Activated CD4-positive, alpha-beta T cell treated with anti-CD3 and anti-CD28 coated beads, Interleukin-2, amount 10 ng/mL, durations not matched to agents 7 days and 5 days (primary cell): Measurements from ENCODE around the gene DSP. TPM values are rescaled to one million over a fixed set of nuclear protein-coding genes. Genes with fewer than 3 reads are reported as not detected.

Experiments
- CTCF ChIA-PET: fragments of 350-600 bp; sonication (Branson Sonifier 250); formaldehyde crosslinking; loops from one replicate; lab custom pipeline; 2021; ENCODE audit warnings: antibody characterized with exemption; lab: Charles Lee
- POLR2A ChIA-PET: fragments of 350-600 bp; sonication (Branson Sonifier 250); formaldehyde crosslinking; loops from one replicate; lab custom pipeline; 2021; ENCODE audit warnings: antibody characterized with exemption; lab: Charles Lee
- DNase-seq: peaks from one replicate; pipeline ENCODE4 v3.0.0-alpha.2; 2020
- H3K27ac Mint-ChIP-seq: one replicate; pipeline ENCODE4 v1.8.0; 2021; ENCODE audit warnings: mild to moderate bottlenecking, moderate library complexity, mixed read lengths
- H3K27me3 Mint-ChIP-seq: one replicate; pipeline ENCODE4 v1.8.0; 2021; ENCODE audit warnings: mixed read lengths
- H3K36me3 Mint-ChIP-seq: one replicate; pipeline ENCODE4 v1.8.0; 2021; ENCODE audit warnings: low read depth, mixed read lengths
- H3K4me1 Mint-ChIP-seq: one replicate; pipeline ENCODE4 v1.8.0; 2021; ENCODE audit warnings: mixed read lengths
- H3K4me3 Mint-ChIP-seq: one replicate; pipeline ENCODE4 v1.8.0; 2021; ENCODE audit warnings: mild to moderate bottlenecking, moderate library complexity, mixed read lengths
- H3K9me3 Mint-ChIP-seq: one replicate; pipeline ENCODE4 v1.8.0; 2021; ENCODE audit warnings: mixed read lengths
- total RNA-seq, 2 experiments: library from RNA; stranded (reverse); gene quantifications; one replicate each; pipeline ENCODE4 v1.2.3, GENCODE V29; 2021

Gene DSP
- total RNA-seq, 2 experiments from 2014 or later, result 0.04 to 0.10 TPM

GRCh38 chr6:7542874-7543624 is 1.6 kb downstream of the DSP start:
- CTCF ChIA-PET, result no interaction called here
- no peak overlapping the region for H3K27ac Mint-ChIP-seq
- H3K27me3 Mint-ChIP-seq, result peaks cover 70% of the 10 kb centered on the region
- H3K36me3 Mint-ChIP-seq, result no peaks in the 10 kb centered on the region
- peaks cover 14% of the 10 kb centered on the region for H3K4me1 Mint-ChIP-seq
- POLR2A ChIA-PET, result no interaction called here
- no peak overlapping the region for H3K4me3 Mint-ChIP-seq
- no peak for DNase-seq
- H3K9me3 Mint-ChIP-seq, result no peaks in the 10 kb centered on the region

DNA sequence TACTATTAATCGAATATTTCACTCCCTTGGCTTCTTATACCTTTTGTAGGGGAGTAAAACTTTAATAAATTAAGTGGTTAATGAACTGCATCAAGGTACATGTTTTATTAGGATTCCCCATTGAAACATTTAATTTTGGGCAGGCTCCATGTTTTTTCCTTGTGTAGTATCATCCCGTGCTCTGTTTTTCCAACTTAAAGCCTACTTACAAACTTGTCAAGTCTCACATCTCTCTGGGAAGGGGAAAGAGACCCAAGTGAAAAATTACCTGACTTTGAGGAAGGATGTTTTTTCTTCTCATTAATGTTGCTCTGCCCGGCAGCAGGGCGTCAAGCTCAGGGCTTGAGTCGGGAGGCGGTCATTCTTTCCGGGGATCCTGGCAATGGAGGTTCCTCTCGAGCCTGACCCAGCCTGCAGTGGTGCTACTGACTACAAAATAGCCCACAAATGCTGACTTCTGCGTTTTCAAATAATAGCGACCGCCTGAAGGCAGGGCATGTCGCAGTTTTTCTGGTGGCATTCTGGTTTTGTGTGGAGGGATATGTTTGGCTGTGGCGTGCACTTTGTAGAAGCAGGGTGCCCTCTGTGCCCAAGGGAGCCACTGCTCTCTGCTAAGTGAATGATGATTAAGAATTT is 2.4 kb downstream of the DSP start:
- peaks cover 14% of the 10 kb centered on the region for H3K4me1 Mint-ChIP-seq
- no peak overlapping the region for H3K27ac Mint-ChIP-seq
- no peak for DNase-seq
- POLR2A ChIA-PET, result no interaction called here
- CTCF ChIA-PET, result interaction anchor here (0.5 kb wide), 1 partner anchor 21 kb away, joined by 3 read pairs; no protein-coding TSS in a partner anchor
- H3K27me3 Mint-ChIP-seq, result peaks cover 70% of the 10 kb centered on the region
- H3K9me3 Mint-ChIP-seq, result no peaks in the 10 kb centered on the region
- no peak overlapping the region for H3K4me3 Mint-ChIP-seq
- H3K36me3 Mint-ChIP-seq, result no peaks in the 10 kb centered on the region

- Mint-ChIP-seq H3K36me3 (no peaks in the 10 kb centered on the region), H3K27me3 (peaks cover 71% of the 10 kb centered on the region), H3K4me1 (peaks cover 14% of the 10 kb centered on the region), H3K4me3 (no peak overlapping the region), H3K27ac (no peak overlapping the region), H3K9me3 (no peaks in the 10 kb centered on the region)
- no peak for DNase-seq
- ChIA-PET POLR2A (no interaction called here), CTCF (no interaction called here)
Observed at GRCh38 chr6:7544597-7544996, 3.1 kb downstream of the DSP start.

DNA sequence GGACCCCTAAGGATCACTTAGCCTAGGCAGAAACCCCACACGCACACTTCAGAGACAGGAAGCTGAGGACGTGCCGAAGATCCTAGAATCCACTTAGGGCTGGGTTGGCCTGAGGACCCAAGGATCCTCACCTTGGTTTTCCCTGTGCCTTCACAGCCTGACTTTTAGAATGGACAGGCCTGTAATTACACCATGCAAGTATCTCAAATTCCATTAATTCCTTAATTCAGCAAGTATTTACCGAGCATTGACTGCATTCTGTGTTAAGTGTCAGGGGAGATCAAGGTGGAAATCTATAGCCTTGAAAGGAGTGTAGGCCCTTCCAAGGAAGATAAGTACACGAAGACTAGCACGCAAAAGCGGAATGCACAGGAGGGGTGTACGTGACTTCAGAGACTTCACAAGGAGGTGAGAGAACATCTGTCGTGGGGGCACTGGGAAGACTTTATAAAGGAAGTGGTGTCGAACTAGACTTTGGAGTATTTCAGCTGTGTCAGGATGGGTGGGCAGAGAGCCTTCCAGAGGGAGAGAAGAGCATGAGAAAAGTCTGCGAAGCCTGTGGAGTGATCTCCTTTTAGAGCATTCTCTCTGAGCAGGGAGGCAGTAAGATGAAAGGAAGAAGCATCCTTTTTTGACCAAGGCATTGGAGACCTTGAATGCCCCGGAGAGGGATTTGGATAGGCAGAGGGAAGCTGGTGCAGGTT is 4.0 kb downstream of the DSP start:
- CTCF ChIA-PET, result interaction anchor here (1.5 kb wide), 1 partner anchor 9 kb away, joined by 3 read pairs; no protein-coding TSS in a partner anchor
- DNase-seq, result no peak
- H3K4me1 Mint-ChIP-seq, result peaks cover 10% of the 10 kb centered on the region
- no peak overlapping the region for H3K27ac Mint-ChIP-seq
- H3K4me3 Mint-ChIP-seq, result no peak overlapping the region
- no peaks in the 10 kb centered on the region for H3K36me3 Mint-ChIP-seq
- POLR2A ChIA-PET, result no interaction called here
- H3K9me3 Mint-ChIP-seq, result no peaks in the 10 kb centered on the region
- H3K27me3 Mint-ChIP-seq, result peaks cover 63% of the 10 kb centered on the region

DNA sequence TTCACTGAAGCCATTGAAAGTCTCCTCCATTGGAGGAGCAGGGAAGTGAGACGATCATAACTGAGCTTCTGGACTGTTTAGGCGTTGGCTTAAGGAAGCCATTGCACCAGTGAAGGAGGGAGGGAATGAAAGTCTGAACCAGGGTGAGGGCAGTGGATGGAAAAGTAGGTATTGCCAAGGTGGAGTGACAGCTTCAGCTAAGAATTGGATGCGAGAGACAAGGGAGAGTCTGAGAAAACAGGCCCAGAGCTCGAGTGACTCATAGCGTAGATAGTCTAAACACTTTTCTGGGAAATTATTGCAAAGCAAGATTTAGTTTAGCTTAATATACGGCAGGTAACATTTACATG is 4.5 kb downstream of the DSP start:
- H3K4me3 Mint-ChIP-seq, result no peak overlapping the region
- peaks cover 6% of the 10 kb centered on the region for H3K4me1 Mint-ChIP-seq
- no peaks in the 10 kb centered on the region for H3K9me3 Mint-ChIP-seq
- ChIA-PET CTCF (interaction anchor here (1.5 kb wide), 1 partner anchor 10 kb away, joined by 3 read pairs; no protein-coding TSS in a partner anchor), POLR2A (no interaction called here)
- no peak overlapping the region for H3K27ac Mint-ChIP-seq
- no peak for DNase-seq
- H3K36me3 Mint-ChIP-seq, result no peaks in the 10 kb centered on the region
- peaks cover 58% of the 10 kb centered on the region for H3K27me3 Mint-ChIP-seq

DNA sequence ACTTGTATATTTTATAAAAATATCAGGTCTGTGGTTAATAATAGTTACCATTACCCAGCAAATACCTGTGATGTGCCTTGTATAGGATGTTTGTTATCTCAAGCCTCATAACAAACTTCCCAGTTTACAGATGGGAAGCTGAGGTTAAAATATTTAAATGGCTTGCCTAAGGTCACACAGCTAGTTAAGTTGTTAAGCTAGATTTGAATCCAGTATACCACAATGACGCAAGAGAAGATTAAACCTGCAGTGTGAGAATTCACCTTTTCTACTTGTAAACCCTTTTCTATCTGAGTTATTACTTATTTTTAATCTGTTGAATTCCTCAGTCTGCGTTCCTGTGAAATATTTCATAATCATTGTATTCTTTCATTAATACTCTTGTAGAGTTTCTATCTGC is 4.9 kb downstream of the DSP start:
- Mint-ChIP-seq H3K27me3 (peaks cover 57% of the 10 kb centered on the region), H3K4me3 (no peak overlapping the region), H3K4me1 (peaks cover 5% of the 10 kb centered on the region), H3K36me3 (no peaks in the 10 kb centered on the region), H3K9me3 (no peaks in the 10 kb centered on the region), H3K27ac (no peak overlapping the region)
- CTCF ChIA-PET, result interaction anchor here (1.5 kb wide), 1 partner anchor 10 kb away, joined by 3 read pairs; no protein-coding TSS in a partner anchor
- no peak for DNase-seq
- POLR2A ChIA-PET, result no interaction called here

DNA sequence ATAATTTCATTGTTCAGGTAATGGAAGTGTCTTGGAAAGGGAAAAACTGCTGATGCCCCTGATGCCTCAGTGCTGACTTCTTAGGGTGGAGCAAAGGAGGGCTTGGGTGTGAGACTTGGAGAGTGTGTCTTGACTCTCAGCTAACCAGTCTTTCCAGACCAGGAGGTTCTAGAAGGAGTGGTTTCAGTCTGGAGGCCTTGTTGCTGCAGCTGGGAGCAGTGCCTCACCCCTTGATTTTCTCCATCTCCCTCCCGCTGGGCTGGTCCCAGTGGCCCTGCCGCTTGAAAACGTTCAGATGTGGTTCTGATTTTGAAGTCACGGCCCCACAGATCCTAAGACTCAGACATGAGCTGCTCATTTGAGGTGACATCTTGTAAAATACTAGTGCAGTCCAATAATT is 5.4 kb downstream of the DSP start:
- no peak for DNase-seq
- peaks cover 2% of the 10 kb centered on the region for H3K4me1 Mint-ChIP-seq
- H3K27me3 Mint-ChIP-seq, result peaks cover 57% of the 10 kb centered on the region
- ChIA-PET CTCF (interaction anchor here (1.5 kb wide), 1 partner anchor 11 kb away, joined by 3 read pairs; no protein-coding TSS in a partner anchor), POLR2A (no interaction called here)
- no peaks in the 10 kb centered on the region for H3K9me3 Mint-ChIP-seq
- no peaks in the 10 kb centered on the region for H3K36me3 Mint-ChIP-seq
- no peak overlapping the region for H3K4me3 Mint-ChIP-seq
- H3K27ac Mint-ChIP-seq, result no peak overlapping the region

GRCh38 chr6:7547315-7547714 is 5.8 kb downstream of the DSP start:
- H3K9me3 Mint-ChIP-seq, result no peaks in the 10 kb centered on the region
- H3K27me3 Mint-ChIP-seq, result peaks cover 58% of the 10 kb centered on the region
- CTCF ChIA-PET, result no interaction called here
- no peak overlapping the region for H3K27ac Mint-ChIP-seq
- H3K4me1 Mint-ChIP-seq, result peaks cover 2% of the 10 kb centered on the region
- H3K36me3 Mint-ChIP-seq, result no peaks in the 10 kb centered on the region
- no peak for DNase-seq
- POLR2A ChIA-PET, result no interaction called here
- H3K4me3 Mint-ChIP-seq, result no peak overlapping the region

GRCh38 chr6:7550433-7550801 is 8.9 kb downstream of the DSP start:
- Mint-ChIP-seq H3K4me3 (no peak overlapping the region), H3K4me1 (no peaks in the 10 kb centered on the region), H3K9me3 (no peaks in the 10 kb centered on the region), H3K27me3 (peaks cover 50% of the 10 kb centered on the region), H3K36me3 (no peaks in the 10 kb centered on the region), H3K27ac (no peak overlapping the region)
- CTCF ChIA-PET, result interaction anchor here (0.6 kb wide), 1 partner anchor 39 kb away, joined by 3 read pairs; no protein-coding TSS in a partner anchor
- POLR2A ChIA-PET, result no interaction called here
- DNase-seq, result no peak

GRCh38 chr6:7554533-7555275 is 13.2 kb downstream of the DSP start:
- Mint-ChIP-seq H3K4me3 (no peak overlapping the region), H3K27me3 (peaks cover 43% of the 10 kb centered on the region), H3K36me3 (no peaks in the 10 kb centered on the region), H3K27ac (no peak overlapping the region), H3K9me3 (no peaks in the 10 kb centered on the region), H3K4me1 (no peaks in the 10 kb centered on the region)
- ChIA-PET POLR2A (no interaction called here), CTCF (no interaction called here)
- no peak for DNase-seq

GRCh38 chr6:7555671-7556070 is 14.2 kb downstream of the DSP start:
- Mint-ChIP-seq H3K36me3 (no peaks in the 10 kb centered on the region), H3K27me3 (peaks cover 49% of the 10 kb centered on the region), H3K27ac (no peak overlapping the region), H3K9me3 (no peaks in the 10 kb centered on the region), H3K4me3 (no peak overlapping the region), H3K4me1 (no peaks in the 10 kb centered on the region)
- CTCF ChIA-PET, result no interaction called here
- DNase-seq, result no peak
- POLR2A ChIA-PET, result no interaction called here

GRCh38 chr6:7556394-7557106 is 15.1 kb downstream of the DSP start:
- H3K4me1 Mint-ChIP-seq, result no peaks in the 10 kb centered on the region
- no peaks in the 10 kb centered on the region for H3K9me3 Mint-ChIP-seq
- no peak for DNase-seq
- no peaks in the 10 kb centered on the region for H3K36me3 Mint-ChIP-seq
- POLR2A ChIA-PET, result no interaction called here
- H3K27ac Mint-ChIP-seq, result no peak overlapping the region
- no peak overlapping the region for H3K4me3 Mint-ChIP-seq
- CTCF ChIA-PET, result no interaction called here
- H3K27me3 Mint-ChIP-seq, result peaks cover 52% of the 10 kb centered on the region
